Spleen (tissue), 11 donors: ENCODE results near the gene KRTAP12-1. TPM values are rescaled to one million over a fixed set of nuclear protein-coding genes. Genes with fewer than 3 reads are reported as not detected.

Source experiments
- DNase-seq: peaks from one replicate; pipeline ENCODE4 v3.0.0-alpha.2; 2020
- H3K27ac ChIP-seq, 8 donors: fragments of 200-600 bp; sonication (generic) in 7 of 8; 1 replicate in 4 of 8; 2 replicates in 4 of 8; pipeline versions ENCODE4 v1.5.0 to v1.8.0; 2016 to 2021; ENCODE audit warnings: inconsistent platforms in 4 of 8, mild to moderate bottlenecking in 4 of 8, moderate library complexity in 1 of 8
- H3K27me3 ChIP-seq, 7 donors: fragments of 200-600 bp; sonication (generic) in 6 of 7; replicated peaks in 1 of 7; 1 replicate in 4 of 7; 2 replicates in 3 of 7; pipeline versions ENCODE4 v1.5.0 to v1.8.0; 2016 to 2021; ENCODE audit warnings: inconsistent platforms in 3 of 7, mild to moderate bottlenecking in 1 of 7
- H3K36me3 ChIP-seq, 6 donors: fragments of 200-600 bp; sonication (generic) in 5 of 6; 1 replicate in 4 of 6; 2 replicates in 2 of 6; pipeline versions ENCODE4 v1.5.0 to v1.8.0; 2016 to 2021; ENCODE audit warnings: inconsistent platforms in 2 of 6
- H3K4me1 ChIP-seq, 6 donors: fragments of 200-600 bp; sonication (generic) in 5 of 6; 1 replicate in 3 of 6; 2 replicates in 3 of 6; pipeline versions ENCODE4 v1.5.0 to v1.8.0; 2016 to 2021; ENCODE audit warnings: inconsistent platforms in 3 of 6
- H3K4me3 ChIP-seq, 8 donors: fragments of 200-600 bp; sonication (generic) in 7 of 8; 1 replicate in 4 of 8; 2 replicates in 4 of 8; pipeline versions ENCODE4 v1.5.0 to v1.8.0; 2016 to 2021; ENCODE audit warnings: inconsistent platforms in 4 of 8, mild to moderate bottlenecking in 4 of 8, moderate library complexity in 2 of 8
- H3K9me3 ChIP-seq, 8 donors: fragments of 200-600 bp; sonication (generic) in 7 of 8; 1 replicate in 4 of 8; 2 replicates in 4 of 8; pipeline versions ENCODE4 v1.5.0 to v1.8.0; 2016 to 2021; ENCODE audit warnings: inconsistent platforms in 4 of 8
- CTCF ChIP-seq, 11 experiments: fragments of 200-600 bp in 7 of 11; fragments of 450-650 bp in 4 of 11; sonication (generic) in 4 of 11; IDR thresholded peaks in 8 of 11; conservative IDR thresholded peaks in 3 of 11; 1 replicate in 7 of 11; 2 replicates in 4 of 11; pipeline versions ENCODE4 v1.4.0 to v1.8.0; 2016 to 2021; ENCODE audit warnings: antibody characterized with exemption in 11 of 11, inconsistent platforms in 4 of 11, mild to moderate bottlenecking in 1 of 11
- POLR2A ChIP-seq, 3 donors: fragments of 450-650 bp; IDR thresholded peaks; one replicate each; pipeline ENCODE4 v1.5.1; 2017; ENCODE audit warnings: antibody characterized with exemption in 3 of 3, mild to moderate bottlenecking in 1 of 3
- POLR2AphosphoS5 ChIP-seq, 3 donors: sonication (generic); formaldehyde crosslinking; IDR thresholded peaks; one replicate each; pipeline ENCODE4 v1.5.1; 2017; ENCODE audit warnings: antibody characterized with exemption in 3 of 3
- WGBS, 5 donors: extraction: QIAGEN DNeasy Blood & Tissue Kit in 3 of 5; methylation state at CpG; one replicate each; pipeline versions ENCODE4 v1.1.5 to v1.1.7; 2013 to 2018; 5-methylcytosine and 5-hydroxymethylcytosine counted together
- intact Hi-C: fragments of 100-400 bp; cut with DNase I; formaldehyde crosslinking; loops from one replicate; pipeline ENCODE4 v1.15.0; 2023; ENCODE audit warnings: low total_unique reads
- polyA plus RNA-seq, 3 donors: library from polyadenylated mRNA; stranded (reverse); fragments of 200-250 nt; gene quantifications; one replicate each; pipeline ENCODE4 v1.2.1, GENCODE V29; 2013
- total RNA-seq, 7 donors: library from RNA; depleted of rRNA in 3 of 7; stranded (reverse); fragments of >200 nt in 3 of 7; fragmentation: NEBNext Ultra II Directional in 4 of 7; extraction: Animal tissue kit (Norgen Biotek cat#: 25700) in 4 of 7; gene quantifications; one replicate each; pipeline versions ENCODE4 v1.1.0 to v1.2.1, GENCODE V29; 2016 to 2021
- donor health status: healthy with polysubstance abuse.
- donor health status: DM: no; HTN: no; CAD: no; lungs with moderate emphysema.
- donor health status: DM: no; HTN: no; CAD: no.
- donor health status: Bipolar disorder and iron deficiency.
- donor health status: healthy.
- donor health status: DM: no; HTN: no; CAD: no.
- donor health status: DM: yes; HTN: yes; CAD: no.

KRTAP12-1 gene
- total and polyA plus RNA-seq, 10 donors, result not detected

GRCh38 chr21:44708213-44708865 is 26.4 kb upstream of the KRTAP12-1 start:
- WGBS, 5 donors, result 1 to 11% (median 4%) methylated on average over 7 to 13 of the region's 13 CpGs
- no peak overlapping the region for H3K4me3 ChIP-seq
- intact Hi-C loops, result no loop called here
- H3K27me3 ChIP-seq, result peaks cover 12 to 100% (median 93%) of the 10 kb centered on the region in 7 donors
- peaks cover 0 to 56% (median 24%) of the 10 kb centered on the region in 6 donors for H3K4me1 ChIP-seq
- TF ChIP-seq POLR2A (IDR thresholded peaks at IDR 0.05) (no peak), CTCF (IDR thresholded peaks at IDR 0.05 in 8 of 11, conservative IDR thresholded peaks at IDR 0.05 in 3 of 11) (no peak), POLR2AphosphoS5 (IDR thresholded peaks at IDR 0.05) (no peak)
- peak; percentile 54 for DNase-seq
- H3K9me3 ChIP-seq, result peaks cover 0 to 17% (median 0%) of the 10 kb centered on the region in 8 donors
- no peaks in the 10 kb centered on the region for H3K36me3 ChIP-seq
- no peak overlapping the region for H3K27ac ChIP-seq

GRCh38 chr21:44706706-44707581 is 25.0 kb upstream of the KRTAP12-1 start:
- DNase-seq, result no peak
- intact Hi-C loops, result no loop called here
- H3K4me3 ChIP-seq, result no peak overlapping the region
- peaks cover 12 to 100% (median 93%) of the 10 kb centered on the region in 7 donors for H3K27me3 ChIP-seq
- WGBS, 5 donors, result 9 to 12% (median 10%) methylated on average over 32 to 46 of the region's 46 CpGs
- H3K9me3 ChIP-seq, result peaks cover 0 to 17% (median 0%) of the 10 kb centered on the region in 8 donors
- H3K4me1 ChIP-seq, result peaks cover 0 to 49% (median 24%) of the 10 kb centered on the region in 6 donors
- no peaks in the 10 kb centered on the region for H3K36me3 ChIP-seq
- no peak overlapping the region for H3K27ac ChIP-seq
- no peak for TF ChIP-seq POLR2A (IDR thresholded peaks at IDR 0.05)
- no peak for TF ChIP-seq POLR2AphosphoS5 (IDR thresholded peaks at IDR 0.05)
- TF ChIP-seq CTCF (IDR thresholded peaks at IDR 0.05 in 8 of 11, conservative IDR thresholded peaks at IDR 0.05 in 3 of 11), result no peak

- peaks cover 0 to 17% (median 0%) of the 10 kb centered on the region in 8 donors for H3K9me3 ChIP-seq
- 10 to 25% (median 12%) methylated on average over 40 to 54 of the region's 54 CpGs for WGBS, 5 donors
- TF ChIP-seq CTCF (IDR thresholded peaks at IDR 0.05 in 8 of 11, conservative IDR thresholded peaks at IDR 0.05 in 3 of 11) (no peak), POLR2AphosphoS5 (IDR thresholded peaks at IDR 0.05) (no peak), POLR2A (IDR thresholded peaks at IDR 0.05) (no peak)
- H3K27ac ChIP-seq, result no peak overlapping the region
- DNase-seq, result peak; percentile 55
- peaks cover 8 to 100% (median 93%) of the 10 kb centered on the region in 7 donors for H3K27me3 ChIP-seq
- peak overlapping the region in 1 of 8 donors; percentile 5 for H3K4me3 ChIP-seq
- H3K36me3 ChIP-seq, result no peaks in the 10 kb centered on the region
- H3K4me1 ChIP-seq, result peaks cover 0 to 41% (median 18%) of the 10 kb centered on the region in 6 donors
- intact Hi-C loops, result no loop called here
Measured at GRCh38 chr21:44706026-44706705, 24.2 kb upstream of the KRTAP12-1 start.
